GM19397 (cell line): ENCODE data around the gene PHIP.

Experiments
- ATAC-seq: cut with Tn5 transposase; IDR thresholded peaks from one replicate; pipeline ENCODE4 v1.9.1; 2021; ENCODE audit warnings: mild to moderate bottlenecking, moderate library complexity; ENCODE audit not compliant: unreplicated experiment

The PHIP gene

DNA sequence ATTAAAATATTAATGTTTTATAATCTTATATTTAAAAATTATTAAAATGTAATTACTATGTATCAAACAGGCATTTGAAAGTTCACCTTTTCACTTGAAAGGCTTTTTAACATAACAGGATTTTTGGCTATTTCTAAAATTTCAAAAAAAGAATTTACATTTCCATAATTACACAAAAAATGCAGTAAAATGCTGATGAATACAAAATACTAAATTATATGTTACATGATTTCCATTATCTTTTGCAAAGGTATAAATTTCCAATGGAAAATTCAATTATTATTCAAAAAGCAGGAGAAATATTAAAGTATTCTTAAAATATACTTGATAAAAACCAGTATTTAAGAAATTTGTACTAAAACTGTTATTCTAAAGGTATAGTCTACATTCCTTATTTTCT is 66.1 kb downstream of the PHIP start:
- ATAC-seq: no peak

DNA sequence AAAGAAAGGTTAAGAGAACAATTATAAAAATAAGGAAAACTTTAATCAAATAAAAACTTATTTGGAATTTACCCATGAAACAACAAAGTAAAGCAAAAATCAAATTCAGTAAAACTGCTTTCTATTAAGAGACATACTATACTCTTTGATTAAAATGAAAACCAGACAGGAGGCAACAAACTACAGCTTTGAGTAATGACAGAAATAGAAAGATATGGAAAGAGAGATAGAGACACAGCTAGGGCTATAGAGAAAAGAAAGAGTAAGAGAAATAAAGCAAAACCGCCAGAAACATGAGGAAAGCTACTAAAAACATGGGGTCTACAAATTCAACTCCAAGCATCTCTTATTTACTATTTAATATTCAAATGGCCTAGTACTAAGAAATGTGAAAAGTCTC is 67.6 kb downstream of the PHIP start:
- no peak for ATAC-seq

DNA sequence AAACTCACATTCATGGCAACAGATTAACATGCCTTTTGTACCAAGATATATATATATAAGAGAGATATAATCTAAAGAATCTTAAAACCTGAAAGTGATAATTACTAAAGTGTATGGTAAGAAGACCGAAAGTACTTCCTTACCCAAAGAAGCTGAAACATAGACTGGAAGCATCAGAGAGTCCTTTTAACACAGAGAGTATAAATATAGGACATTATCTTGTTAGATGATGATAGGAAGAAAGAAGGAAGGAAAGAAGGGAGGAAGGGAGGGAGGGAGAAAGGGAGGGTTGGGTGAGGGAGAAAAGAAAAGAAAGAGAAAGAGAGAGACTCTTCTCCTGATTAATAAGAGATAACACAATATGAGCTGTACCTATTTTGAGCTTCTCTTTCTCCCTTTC is 68.2 kb downstream of the PHIP start:
- ATAC-seq: no peak

- ATAC-seq: no peak
These were observed 72.6 kb downstream of the PHIP start for GRCh38 chr6:79005497-79005896.

DNA sequence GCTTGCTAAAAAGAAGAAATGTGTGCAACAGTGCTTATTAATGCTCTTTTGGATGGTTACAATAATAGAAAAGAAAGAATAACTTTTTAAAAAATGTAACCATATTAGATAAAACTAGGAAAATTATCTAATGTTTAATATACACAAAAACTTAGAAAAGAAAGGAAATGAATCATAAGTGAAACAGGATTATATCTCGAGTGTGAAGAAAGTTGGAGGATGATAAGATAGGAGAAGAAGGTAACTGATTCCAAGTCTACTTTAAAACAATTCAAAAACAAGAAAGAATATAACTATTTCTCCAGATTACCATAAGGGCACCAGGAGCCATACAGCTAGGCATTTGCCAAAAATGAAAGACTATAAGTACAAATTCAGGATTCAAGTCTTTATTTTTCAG is 73.0 kb downstream of the PHIP start:
- no peak for ATAC-seq

GRCh38 chr6:79004239-79004638 is 73.8 kb downstream of the PHIP start:
- no peak for ATAC-seq

GRCh38 chr6:79001415-79001814 is 76.6 kb downstream of the PHIP start:
- no peak for ATAC-seq

- no peak for ATAC-seq
These were observed 78.3 kb downstream of the PHIP start for GRCh38 chr6:78999737-79000136.

DNA sequence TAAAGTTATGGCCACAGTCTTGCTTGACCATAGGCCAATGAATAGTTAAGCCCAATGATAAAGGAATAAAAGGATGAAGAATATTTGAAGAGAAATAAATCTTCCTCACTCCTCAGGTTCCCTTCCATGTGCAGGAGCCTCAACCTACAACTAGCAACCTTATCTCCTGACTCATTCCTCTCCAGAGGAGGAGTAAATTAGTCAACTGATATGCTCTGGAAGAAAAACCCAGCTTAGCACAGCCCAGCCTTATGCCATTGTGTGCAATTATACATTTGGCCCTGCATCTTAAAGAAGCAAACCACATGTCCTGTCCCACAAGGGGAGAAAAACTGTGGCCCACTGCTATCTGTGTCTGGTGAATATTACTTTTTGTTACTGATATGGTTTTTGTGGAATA is 82.1 kb downstream of the PHIP start:
- no peak for ATAC-seq

- no peak for ATAC-seq
These were observed 82.7 kb downstream of the PHIP start for GRCh38 chr6:78995346-78995745.

GRCh38 chr6:78993955-78994354 is 84.1 kb downstream of the PHIP start:
- no peak for ATAC-seq

DNA sequence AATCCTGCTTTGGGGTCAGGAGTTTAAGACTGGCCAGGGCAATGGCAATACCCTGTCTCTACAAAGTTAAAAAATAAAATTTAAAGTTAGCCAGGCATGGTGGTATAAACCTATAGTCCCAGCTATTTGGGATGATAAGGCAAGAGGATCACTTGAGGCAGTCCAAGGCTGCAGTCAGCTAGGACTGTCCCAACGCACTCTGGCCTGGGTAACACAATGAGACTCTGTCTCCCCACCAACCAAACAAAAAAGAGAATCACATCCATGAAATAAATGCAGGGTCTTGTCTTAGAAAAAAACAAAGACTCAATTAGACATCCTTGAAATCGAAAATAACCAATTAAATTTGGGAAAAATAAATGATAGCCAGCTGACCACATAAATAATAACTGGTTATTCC is 88.9 kb downstream of the PHIP start:
- no peak for ATAC-seq

GRCh38 chr6:78986161-78986560 is 91.9 kb downstream of the PHIP start:
- ATAC-seq: no peak

DNA sequence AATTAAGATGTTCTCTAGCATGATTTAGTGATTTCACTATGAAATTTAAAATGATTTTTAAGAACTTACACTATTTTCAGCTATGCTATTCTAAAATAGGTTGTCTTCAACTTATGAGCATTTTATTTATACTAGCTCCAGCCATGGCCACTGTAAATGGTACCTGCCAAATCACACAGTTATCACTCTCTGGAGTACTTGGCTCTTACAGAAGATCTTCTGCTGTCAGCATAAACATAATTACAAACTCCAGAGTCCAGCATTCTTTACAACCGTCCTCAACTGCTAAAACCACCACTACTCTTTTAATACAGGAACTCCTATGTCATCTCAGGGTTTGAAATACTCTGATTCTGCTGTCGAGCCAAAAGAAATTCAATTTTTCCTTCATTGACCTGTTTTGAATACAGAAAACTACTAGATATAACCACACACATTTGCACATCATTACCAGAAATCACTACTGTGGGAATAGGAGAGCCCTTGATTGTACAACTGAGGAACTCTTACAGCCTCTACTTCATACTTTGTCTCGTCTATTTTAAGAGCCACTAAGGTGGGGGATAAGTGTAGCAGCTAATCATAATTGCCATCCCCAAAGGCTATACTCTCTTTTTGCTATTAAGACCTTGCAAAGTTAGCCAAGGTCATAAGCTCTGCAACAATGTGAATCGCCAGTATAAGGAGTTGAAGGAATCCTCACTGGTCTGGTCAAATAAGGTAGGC is 93.7 kb downstream of the PHIP start:
- ATAC-seq: no peak

GRCh38 chr6:78967191-78967590 is 110.9 kb downstream of the PHIP start:
- no peak for ATAC-seq

- no peak for ATAC-seq
These were observed 111.5 kb downstream of the PHIP start for GRCh38 chr6:78966542-78966941.

GRCh38 chr6:78962448-78962847 is 115.6 kb downstream of the PHIP start:
- ATAC-seq: no peak

DNA sequence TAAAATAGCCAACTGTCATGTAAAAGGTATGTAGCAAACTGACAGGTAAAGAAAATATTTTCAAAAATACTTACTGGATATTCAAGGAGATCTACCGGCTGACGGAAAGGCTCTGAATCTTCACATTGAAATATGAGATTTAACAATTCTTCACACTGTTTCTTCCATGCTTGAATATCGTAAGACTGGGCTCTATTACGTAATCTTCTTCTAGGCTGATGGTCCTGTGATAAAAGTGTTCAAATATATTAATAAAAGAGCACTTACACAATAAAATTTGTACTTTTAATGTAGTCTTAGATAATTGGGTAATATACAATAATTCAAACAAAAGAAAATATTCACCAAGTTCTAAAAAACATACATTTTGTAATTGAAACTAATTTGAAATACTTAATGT is 123.3 kb downstream of the PHIP start:
- ATAC-seq: no peak

DNA sequence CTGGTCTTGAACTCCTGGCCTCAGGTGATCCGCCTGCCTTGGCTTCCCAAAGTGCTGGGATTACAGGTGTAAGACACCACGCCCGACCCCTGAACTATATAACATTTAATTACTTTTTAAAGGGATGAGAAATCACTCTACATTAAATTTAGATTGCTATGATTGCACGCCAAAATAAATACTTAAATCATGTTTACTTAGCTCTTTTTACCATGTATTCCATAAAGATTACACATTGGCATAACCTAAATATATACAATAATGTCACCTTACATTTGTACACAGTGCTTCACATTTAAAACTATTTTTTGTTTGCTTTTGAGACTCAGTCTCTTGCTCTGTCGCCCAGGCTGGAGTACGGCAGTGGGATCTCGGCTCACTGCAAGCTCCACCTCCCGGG is 124.3 kb downstream of the PHIP start:
- no peak for ATAC-seq

- no peak for ATAC-seq
These were observed 125.7 kb downstream of the PHIP start for GRCh38 chr6:78952362-78952761.

- no peak for ATAC-seq
These were observed 129.3 kb downstream of the PHIP start for GRCh38 chr6:78948785-78949184.

DNA sequence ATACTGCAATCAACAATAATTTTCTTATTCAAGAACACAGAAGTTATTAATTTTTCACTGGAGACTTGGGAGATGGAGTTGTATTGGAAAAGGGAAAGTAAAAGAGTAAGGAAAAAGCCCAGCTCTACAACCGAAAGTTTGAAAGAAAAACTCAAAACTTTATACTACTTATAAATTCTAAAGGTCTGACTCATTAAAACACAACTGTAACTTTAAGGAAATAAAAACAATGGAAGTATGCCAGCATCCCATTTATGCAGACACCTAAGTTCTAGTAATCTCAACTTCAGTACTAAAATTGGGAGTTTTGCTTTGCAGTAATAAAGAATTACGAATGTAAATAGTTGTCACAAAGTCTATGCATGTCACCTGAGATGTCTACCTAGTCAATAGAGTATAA is 130.1 kb downstream of the PHIP start:
- no peak for ATAC-seq

GRCh38 chr6:78947529-78947928 is 130.5 kb downstream of the PHIP start:
- no peak for ATAC-seq
